GM19328 (cell line): ENCODE results near the gene SERPINE3.

Experiments used
- ATAC-seq: cut with Tn5 transposase; IDR thresholded peaks from one replicate; pipeline ENCODE4 v1.9.1; 2021; ENCODE audit warnings: mild to moderate bottlenecking, moderate library complexity; ENCODE audit not compliant: unreplicated experiment

Gene SERPINE3

DNA sequence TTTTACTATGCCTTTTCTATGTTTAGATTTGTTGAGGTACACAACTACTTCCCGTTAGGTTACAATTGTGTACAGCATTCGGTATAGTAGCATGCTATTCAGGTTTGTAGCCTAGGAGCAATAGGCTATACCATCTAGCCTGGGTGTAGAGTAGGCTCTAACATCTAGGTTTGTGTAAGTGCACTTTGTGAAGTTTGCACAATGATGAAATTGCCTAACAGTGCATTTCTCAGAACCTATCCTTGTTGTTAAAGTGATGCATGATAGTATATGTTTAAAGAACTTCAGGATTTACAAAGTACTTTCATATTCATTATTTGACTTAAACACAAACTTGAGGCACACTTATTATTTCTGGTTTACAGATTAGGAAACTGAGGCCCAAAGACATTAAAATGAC lies 11.5 kb upstream of the SERPINE3 start:
- no peak for ATAC-seq

DNA sequence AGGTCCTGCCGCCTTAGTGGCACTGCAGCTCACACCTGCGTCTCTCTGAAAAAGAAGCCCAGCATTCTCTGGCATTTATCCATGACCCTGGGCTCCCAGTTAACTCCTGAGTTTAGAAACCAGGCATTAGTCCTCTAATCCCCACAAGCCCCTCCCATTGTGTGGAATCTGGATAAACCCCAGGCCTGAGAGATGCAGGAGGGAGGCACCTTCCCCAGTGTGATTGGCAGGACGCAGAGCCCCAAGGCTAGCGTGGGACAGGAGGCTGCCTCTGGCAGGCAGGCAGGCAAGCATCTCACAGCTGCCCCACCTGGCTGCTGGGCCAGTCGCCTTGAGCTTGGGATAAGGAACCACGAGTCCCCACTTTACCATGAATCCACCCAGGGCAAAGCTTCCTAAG lies 11.0 kb upstream of the SERPINE3 start:
- ATAC-seq: no peak

DNA sequence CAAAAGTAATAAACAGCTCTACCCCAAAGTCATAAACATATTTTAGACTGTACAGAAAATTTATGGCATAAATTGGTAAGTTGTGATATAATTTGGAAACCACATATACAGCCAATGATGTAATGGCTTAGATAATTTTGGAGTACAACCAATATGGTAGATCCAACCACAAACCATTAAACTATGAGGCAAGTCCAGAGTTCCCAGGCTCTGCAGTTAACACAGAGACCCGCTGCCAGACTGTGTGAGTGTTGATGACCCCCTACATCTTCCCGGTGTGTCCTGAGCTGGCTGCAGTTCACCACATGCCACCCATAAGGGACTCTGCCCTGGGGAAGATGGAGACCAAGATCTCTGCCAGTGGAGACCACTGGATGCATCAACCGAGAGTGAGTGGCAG lies 9.9 kb upstream of the SERPINE3 start:
- ATAC-seq: no peak

DNA sequence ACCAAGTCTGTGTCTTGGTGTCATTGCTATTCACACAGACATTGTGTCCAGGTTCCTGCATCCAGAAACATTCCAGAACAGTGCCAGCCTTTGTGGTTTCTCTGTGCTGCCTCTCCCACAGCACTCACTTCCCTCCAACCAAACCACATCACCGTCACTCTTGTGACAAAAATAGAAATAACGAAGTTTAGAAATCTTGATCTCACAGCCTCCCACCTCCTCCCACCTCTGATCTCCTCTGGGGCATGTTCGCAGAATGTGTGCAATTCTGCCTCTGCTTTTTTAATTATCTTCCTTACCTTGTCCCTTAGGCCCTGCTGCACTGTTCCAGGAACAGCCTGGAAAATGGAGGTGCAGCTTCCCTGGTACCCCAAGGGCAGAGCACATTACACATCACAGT lies 8.7 kb upstream of the SERPINE3 start:
- no peak for ATAC-seq

DNA sequence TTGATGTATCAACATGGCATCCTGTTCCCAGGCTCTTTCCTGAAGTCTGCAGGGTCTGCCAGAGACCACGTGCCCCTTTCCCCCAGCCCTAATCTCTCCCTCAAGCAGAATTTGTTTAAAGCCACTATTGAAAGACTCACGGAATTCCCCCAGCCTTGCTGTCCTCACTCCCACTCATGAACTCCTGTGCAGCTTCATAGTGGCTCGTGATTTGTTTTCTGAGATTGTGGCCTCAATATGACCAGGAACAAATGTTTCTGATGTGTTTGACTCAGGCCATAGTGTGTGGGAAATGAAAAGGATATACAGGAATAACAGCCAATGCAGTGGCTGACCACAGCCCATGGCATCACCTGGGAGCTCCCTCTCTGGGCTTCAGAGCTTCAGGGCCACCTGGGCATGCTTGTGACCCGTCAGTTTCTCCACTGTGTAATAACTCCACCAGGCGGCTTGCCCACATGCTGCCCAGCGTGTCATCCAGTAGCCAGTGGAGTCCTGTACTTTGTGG lies 8.1 kb upstream of the SERPINE3 start:
- ATAC-seq: no peak

DNA sequence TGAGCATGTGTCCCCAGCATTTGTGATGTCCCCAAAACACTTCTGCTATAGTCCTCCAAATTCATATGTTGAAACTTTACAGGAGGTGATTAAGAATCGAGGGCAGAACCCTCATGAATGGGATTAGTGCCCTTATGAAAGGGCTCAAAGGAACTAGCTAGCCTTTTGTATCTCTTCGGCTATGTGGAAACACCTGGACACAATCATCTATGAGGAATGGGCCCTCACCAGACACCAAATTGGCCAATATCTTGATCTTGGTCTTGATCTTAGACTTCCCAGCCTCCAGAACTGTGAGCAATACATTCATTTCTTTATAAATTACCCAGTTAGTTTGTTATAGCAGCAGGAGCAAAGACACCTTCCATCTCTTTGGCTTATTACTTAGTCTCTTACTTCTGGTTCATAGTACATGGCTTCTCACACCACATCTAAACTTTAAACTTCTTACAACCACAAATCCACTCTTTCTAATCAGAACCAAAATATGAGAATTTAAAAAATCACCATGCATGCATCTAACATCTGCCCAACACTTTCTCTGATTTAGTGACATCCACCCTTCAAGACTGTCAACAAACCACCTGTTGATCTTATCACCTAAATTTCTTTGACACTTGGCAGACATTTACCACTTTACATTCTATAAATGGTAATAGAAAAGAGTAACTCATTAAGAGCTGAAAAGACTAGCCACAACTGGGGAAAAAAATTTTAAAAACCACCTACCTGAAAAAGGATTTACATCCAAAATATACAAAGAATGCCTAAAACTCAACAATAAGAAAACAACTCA lies 6.7 kb upstream of the SERPINE3 start:
- ATAC-seq: no peak

DNA sequence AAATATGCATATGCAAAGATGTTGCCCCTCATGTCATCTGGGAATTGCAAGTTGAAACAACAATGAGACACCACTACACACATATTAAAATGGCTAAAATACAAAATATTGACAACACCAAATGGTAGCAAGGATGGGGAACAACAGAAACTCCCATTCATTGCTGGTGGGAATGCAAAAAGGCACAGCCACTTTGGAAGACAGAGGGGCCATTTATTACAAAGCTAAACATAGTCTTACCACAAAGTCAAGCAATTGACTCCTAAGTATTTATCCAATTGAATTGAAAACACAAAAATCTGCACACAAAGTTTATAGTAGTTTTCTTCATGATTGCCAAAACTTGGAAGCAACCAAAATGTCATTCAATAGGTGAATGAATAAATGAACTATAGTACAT lies 6.1 kb upstream of the SERPINE3 start:
- no peak for ATAC-seq

DNA sequence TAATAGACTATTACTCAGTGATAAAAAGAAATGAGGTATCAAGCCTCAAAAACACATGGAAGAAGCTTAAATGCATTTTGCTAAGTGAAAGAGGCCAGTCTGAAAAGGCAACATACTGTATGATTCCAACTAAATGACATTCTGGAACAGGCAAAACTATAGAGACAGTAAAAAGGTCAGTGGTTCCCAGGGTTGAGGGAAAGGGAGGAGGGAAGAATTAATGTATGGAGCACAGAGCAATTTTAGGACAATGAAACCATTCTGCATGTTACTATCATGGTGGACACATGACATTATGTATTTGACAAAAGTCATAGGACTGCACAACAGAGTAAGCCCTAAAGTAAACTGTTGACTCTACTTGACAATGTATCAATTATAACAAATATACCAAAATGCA lies 5.7 kb upstream of the SERPINE3 start:
- no peak for ATAC-seq

DNA sequence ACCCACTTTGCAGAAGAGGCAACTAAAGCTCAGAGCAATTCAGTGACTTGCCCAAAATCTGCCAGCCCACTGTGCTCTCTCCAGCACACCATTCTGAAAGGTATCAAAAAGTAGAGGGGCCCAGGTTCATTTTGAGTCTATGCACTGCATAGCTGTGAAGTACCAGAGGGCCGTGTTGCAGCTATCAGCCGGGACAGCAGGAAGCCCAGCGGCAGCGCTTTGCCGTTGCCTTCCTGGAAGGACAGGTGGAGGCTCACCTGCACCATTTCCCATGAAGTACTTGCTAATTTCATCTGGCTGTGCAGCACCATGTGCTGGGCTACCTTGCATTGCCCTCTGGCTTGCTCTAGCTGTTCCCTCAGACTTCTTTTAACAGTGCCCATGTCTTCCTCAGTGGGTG lies 2.7 kb upstream of the SERPINE3 start:
- no peak for ATAC-seq

DNA sequence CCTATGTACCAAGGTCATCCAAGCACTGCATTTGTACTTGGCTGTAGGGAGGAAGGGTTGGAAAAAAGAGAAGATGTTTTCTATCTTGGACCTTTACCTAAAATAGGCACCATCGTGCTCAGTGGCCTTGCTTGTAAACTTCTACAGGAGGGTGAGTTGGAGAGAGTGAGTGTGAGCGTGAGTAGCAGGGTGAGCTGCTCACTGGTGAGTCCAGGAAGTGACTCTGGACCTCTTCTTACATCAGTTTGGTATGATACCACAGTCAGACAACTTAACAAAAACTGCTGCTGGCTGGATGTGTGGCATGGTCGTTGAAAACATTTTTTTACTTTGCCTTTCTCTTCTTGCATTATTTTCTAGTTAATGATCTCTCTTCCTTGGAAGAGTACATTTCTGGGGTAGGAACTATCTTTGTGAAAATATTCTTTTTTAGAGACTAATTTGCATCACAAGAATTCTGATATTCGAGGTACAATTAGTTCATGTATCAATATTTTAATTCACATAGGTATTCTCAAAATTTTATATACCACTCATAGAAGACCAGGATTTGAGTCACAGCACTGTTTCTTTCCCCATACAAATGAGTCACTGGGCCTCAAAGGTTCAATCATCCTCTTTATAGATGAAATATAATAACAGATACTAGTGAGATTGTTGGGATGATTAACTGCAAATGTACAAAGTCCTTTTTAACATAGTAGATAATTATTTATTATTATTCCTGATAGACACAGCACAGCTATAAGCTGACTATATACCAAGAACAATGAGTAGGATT lies 651 bp downstream of the SERPINE3 start:
- no peak for ATAC-seq

DNA sequence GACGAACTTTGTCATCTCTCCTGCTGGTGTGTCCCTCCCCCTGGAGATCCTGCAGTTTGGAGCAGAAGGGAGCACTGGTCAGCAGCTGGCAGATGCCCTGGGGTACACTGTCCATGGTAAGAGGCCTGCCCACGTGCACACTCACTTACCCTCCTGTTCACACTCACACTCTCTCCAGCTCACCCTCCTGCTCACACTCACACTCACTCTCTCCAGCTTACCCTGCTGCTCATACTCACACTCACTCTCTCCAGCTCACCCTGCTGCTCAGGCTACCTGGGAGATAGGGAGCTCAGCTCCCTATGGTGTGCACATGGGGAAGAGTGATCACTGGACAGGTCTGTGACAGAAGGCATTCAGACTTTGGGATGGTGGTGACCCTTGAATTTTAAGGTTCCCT lies 1.7 kb downstream of the SERPINE3 start:
- no peak for ATAC-seq

DNA sequence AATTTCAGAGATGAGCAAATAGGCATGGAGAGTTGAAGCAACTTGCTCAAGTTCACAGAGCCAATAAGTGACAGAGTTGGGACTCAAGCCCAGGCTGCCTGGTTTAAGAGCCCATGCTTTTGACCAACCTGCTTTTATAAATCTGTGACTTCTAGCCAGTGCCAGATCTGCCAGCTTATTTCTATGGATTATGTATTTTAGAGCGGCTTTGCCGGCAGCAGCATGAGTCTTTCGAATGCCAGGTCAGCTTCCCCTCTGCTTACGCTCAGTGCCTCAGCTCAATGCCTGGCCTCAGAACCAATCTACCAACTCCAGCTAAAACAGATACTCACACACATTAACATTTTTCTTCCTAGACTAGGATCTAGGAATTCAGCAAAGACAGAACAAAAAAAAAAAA lies 2.3 kb downstream of the SERPINE3 start:
- ATAC-seq: no peak

DNA sequence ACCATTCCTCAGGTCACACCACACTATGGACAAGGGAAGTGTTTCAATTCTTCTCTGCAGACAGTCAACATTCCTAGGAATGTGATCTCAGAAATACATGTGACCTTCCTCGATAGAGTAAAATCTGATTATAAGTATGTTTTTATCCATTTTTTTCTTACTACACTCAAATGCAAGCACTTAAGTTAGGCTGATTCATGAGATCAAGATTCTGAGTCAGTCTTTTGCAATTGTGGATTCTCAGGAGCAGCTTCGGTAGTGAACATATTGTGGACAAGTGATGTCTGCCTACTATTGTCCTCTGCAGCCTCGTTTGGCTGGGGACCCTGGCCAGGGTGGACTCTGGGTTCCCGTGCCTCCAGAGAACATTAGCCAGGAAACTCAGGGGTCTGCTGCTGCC lies 3.2 kb downstream of the SERPINE3 start:
- no peak for ATAC-seq

DNA sequence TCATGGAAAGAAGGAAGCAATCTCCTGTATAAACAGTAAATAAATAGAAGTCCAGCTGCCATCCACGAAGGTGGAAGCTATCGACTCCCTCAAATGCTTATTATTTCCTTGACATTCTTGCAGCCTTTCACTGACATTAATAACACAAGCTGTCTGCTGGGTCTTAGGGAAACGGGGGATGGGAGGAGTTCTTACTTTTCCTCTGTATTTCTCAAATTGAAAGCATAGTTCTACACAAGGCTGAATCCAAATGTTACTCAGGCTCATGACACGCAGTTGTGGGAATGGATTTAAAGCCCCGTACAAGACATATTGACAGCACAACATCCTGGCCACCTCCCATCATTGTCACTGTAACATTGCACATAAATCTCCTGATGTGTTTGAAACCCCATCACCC lies 4.0 kb downstream of the SERPINE3 start:
- ATAC-seq: no peak

DNA sequence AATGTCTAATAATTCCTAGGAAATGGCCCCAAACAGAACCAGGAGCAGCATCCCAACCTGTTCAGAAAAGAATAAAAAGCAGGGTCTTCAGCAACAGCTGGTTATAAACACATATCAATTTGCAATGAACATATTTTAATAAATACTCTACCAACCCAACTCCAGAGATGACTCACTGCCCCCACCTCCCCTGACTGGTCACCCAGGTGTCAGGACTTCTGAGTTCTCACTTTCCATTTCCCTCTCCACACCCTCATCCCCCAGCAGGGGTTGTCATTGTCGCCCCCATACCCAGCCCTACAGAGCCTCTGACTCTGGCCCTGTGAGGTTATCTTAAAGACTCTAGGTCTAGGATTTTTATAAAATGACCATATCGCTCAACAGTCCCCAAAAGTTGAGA lies 6.9 kb downstream of the SERPINE3 start:
- no peak for ATAC-seq

DNA sequence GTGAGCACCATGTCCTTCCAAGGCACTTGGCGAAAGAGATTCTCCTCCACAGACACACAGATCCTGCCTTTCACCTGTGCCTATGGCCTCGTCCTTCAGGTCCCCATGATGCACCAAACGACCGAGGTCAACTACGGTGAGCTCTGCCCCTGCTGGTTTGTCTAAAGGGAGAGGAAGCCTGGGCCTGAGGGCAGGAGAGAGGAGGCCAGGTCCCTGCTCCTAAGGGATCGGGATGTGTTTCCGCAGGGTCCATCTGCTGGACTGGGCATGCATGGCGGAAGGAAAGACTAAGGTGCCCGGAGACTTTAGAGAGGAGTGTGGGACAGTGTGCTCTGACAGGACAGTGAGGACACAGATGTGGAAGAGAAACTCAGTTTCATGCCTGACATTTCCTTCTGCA lies 7.6 kb downstream of the SERPINE3 start:
- no peak for ATAC-seq

DNA sequence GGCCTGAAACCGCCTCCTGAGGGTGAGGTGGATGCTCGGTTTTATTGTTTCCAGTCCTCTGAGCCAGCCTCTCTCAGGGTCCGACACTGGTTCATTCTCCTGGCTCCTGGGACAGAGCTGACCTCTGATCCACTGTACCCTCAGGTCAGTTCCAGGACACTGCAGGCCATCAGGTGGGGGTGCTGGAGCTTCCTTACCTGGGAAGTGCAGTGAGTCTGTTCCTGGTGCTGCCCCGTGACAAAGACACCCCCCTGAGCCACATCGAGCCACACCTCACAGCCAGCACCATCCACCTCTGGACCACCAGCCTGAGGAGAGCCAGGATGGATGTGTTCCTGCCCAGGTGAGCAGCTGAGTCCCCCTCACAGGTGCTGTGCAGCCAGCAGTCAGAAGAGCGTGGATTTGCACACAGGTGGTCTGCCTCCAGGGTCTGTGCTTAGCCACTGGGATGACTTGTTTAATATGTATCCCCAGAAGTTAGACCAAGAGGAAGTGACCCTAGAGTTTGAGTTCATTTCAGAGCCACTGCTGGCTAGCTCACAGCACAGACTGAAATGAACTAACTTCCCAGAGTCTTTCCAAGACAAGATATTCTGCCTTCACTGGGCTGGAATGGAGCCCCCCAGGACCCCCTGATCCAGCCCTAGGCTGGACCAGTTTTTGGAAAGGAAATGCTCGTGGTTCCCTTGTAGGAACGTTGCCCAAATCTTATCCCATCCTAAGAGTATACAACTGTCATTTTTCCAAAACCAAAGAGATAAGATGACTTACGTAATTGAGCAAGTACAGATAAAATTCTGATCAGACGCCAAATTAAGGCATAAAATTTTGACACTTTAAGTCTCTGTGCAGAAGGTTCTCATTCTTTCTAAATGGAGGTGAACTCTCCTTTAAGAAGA lies 8.8 kb downstream of the SERPINE3 start:
- no peak for ATAC-seq

DNA sequence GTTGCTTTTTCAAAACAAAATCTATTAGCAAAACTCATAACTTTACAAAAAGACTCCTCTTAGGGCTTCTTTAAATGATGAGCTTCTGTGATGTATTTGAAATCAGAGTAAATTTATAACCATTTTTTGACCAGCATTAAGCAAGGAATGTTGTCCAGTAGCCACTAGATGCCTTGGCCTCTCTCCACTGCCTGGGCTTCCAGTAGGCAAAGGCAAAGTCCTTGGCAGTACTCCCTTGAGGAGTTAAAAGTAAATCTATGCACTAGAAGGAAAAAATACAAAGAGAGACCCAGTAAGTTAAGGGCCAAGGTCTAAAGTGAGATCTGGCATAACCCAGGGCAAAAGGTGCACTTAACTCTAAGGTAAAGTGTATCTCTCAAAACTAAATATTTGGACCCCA lies 9.5 kb downstream of the SERPINE3 start:
- no peak for ATAC-seq

DNA sequence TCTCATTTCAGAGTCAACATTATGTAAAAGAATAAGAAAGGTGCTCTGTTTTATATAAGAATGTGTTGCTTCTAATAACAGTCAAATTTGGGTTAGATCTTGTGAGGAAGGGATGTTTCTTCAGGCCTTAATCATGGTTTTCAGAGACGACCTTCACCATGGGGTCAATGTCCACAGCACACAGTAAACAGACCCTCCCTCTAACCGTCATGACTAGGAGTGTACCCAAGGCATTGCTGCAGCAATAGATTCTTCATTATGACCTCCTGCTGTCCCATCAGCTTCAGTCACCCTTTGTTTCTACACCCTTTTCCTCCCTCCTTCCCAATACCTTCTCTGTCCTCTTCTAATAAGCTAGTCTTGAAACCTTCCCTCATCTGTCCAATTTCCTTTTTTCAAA lies 15.7 kb downstream of the SERPINE3 start:
- ATAC-seq: no peak

DNA sequence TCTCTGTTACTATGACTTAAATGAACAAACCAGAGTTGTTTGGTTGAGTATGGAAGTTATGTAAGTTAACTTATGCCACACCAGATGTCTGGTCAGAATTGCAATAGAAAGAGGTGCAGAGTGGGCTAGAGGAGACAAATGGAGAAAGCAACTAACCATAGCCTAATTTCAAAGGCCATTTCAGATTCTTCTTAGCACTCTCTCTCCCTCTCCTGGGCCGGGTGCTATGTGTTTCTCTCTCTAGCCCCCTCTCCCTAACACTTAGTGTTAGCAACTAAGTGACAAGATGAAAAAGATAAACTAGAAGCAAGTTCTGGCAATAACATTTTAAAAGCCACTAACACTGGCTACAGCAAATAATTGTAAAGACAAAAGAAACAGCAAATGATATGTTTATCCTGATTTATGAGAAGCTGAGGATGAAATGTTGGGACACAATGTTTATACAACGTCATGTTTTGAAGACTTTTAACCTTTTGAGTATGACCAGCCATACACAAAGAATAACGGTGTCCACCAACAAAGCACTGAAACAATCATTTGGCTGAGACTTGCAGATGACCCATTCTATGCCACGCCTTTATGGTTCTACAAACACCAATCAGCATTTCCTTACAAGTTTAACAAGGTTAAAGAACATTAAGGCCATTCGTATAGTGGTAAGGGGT lies 18.6 kb downstream of the SERPINE3 start:
- ATAC-seq: no peak

DNA sequence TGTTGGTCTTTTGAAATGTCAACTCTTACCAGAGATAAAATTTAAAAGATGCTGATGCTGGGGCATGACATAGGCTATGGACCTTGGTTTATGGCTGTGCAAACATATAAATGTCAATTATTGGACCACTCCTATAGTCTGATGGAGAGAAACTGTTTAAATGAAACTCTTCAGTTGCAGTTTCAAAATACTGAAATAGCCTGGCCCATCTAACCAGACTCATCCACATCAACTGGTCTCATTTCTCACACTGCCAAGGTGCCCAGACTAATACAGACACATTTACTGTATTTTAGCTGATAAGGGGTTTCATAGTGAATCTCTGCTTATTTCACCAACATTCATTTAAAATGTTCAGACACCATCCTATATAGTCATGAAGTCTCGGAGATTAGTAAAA lies 19.9 kb downstream of the SERPINE3 start:
- no peak for ATAC-seq
